IPS DF 4.7 (cell line): ENCODE data around the gene GID4.

Source experiments
- DNase-seq: peaks from one replicate; pipeline ENCODE4 v3.0.0-alpha.2; 2013; ENCODE audit warnings: low spot score; ENCODE audit errors: extremely low read depth

Gene GID4

GRCh38 chr17:18042983-18043382, 3.8 kb downstream of the GID4 start:
- no peak for DNase-seq

GRCh38 chr17:18043491-18043890, 4.3 kb downstream of the GID4 start:
- DNase-seq: no peak

GRCh38 chr17:18044609-18045008, 5.4 kb downstream of the GID4 start:
- DNase-seq: no peak

GRCh38 chr17:18045691-18046350, 6.6 kb downstream of the GID4 start:
- DNase-seq: no peak

- no peak for DNase-seq
Measured at GRCh38 chr17:18055597-18055996, 16.4 kb downstream of the GID4 start.

GRCh38 chr17:18056214-18056613, 17.0 kb downstream of the GID4 start:
- no peak for DNase-seq

- DNase-seq: no peak
Measured at GRCh38 chr17:18059283-18059682, 20.1 kb downstream of the GID4 start.

GRCh38 chr17:18064053-18064452, 24.8 kb downstream of the GID4 start:
- DNase-seq: no peak

- no peak for DNase-seq
Measured at GRCh38 chr17:18065546-18065945, 26.3 kb downstream of the GID4 start.

- no peak for DNase-seq
Measured at GRCh38 chr17:18066866-18067265, 27.7 kb downstream of the GID4 start.

GRCh38 chr17:18069101-18069500, 29.9 kb downstream of the GID4 start:
- DNase-seq: no peak

- no peak for DNase-seq
Measured at GRCh38 chr17:18070861-18071340, 31.7 kb downstream of the GID4 start.

GRCh38 chr17:18071751-18072150, 32.5 kb downstream of the GID4 start:
- DNase-seq: no peak

GRCh38 chr17:18074566-18075272, 35.5 kb downstream of the GID4 start:
- DNase-seq: no peak

- DNase-seq: no peak
Measured at GRCh38 chr17:18076936-18077335, 37.7 kb downstream of the GID4 start.

GRCh38 chr17:18079543-18079942, 40.3 kb downstream of the GID4 start:
- no peak for DNase-seq

GRCh38 chr17:18084256-18084655, 45.0 kb downstream of the GID4 start:
- DNase-seq: no peak

GRCh38 chr17:18087610-18088491, 48.6 kb downstream of the GID4 start, which contains the start of gene DRG2:
Gene DRG2, plus strand, starts transcription at chr17:18087948. Its CDS starts 76 bp downstream, at chr17:18088024.
- peak; percentile 53 for DNase-seq

- DNase-seq: no peak
Measured at GRCh38 chr17:18089613-18090012, 50.4 kb downstream of the GID4 start.

GRCh38 chr17:18093616-18094408, 54.6 kb downstream of the GID4 start:
- DNase-seq: peak; percentile 28

- no peak for DNase-seq
Measured at GRCh38 chr17:18094409-18094807, 55.2 kb downstream of the GID4 start.
